ENCODE measurements around the gene MYT1. TPM values are rescaled to one million over a fixed set of nuclear protein-coding genes. Genes with fewer than 3 reads are reported as not detected.

Gene MYT1
- polyA plus RNA-seq, 1 of the 3 experiments (the other 2 are of a cell fraction): 0.10 TPM

GRCh38 chr20:64200740-64201139 lies 36.5 kb downstream of the MYT1 start:
- Histone ChIP-seq H3K9ac (no peak overlapping the region), H3K4me3 (ENCODE audit: low read depth in 2 of 2, low read length in 1 of 2) (no peak overlapping the region), H3K9me3 (no peaks in the 10 kb centered on the region), H3K36me3 (replicated peaks in 1 of 2; ENCODE audit: control insufficient read depth in 1 of 2, insufficient read depth in 2 of 2, low read length in 1 of 2) (no peaks in the 10 kb centered on the region), H2AFZ (ENCODE audit: low read depth) (no peak overlapping the region), H3K27ac (ENCODE audit: low read depth in 2 of 2, low read length in 1 of 2) (no peak overlapping the region), H3K4me2 (no peak overlapping the region), H4K20me1 (ENCODE audit: insufficient read depth) (no peaks in the 10 kb centered on the region), H3F3A (replicated peaks; ENCODE audit: insufficient read depth) (no peaks in the 10 kb centered on the region), H3K79me2 (ENCODE audit: insufficient read depth) (no peaks in the 10 kb centered on the region), H3K27me3 (ENCODE audit: insufficient read depth) (no peaks in the 10 kb centered on the region; the same call in 1 of the 2 replicates), H3K4me1 (ENCODE audit: control insufficient read depth in 1 of 2, insufficient read depth in 2 of 2, low read depth in 1 of 2, low read length in 1 of 2) (peaks cover 0 to 26% of the 10 kb centered on the region in 2 experiments; a peak in 1 of 4 replicates), H3K9me2 (no peaks in the 10 kb centered on the region)
- CTCF ChIA-PET: no interaction called here
- 68% methylated on average over 13 of the region's 16 CpGs for WGBS (ENCODE audit: low lambda C conversion rate)
- TF ChIP-seq MEF2A (IDR thresholded peaks at IDR 0.05; ENCODE audit: borderline replicate concordance, low read depth) (no peak), ZBTB33 (IDR thresholded peaks at IDR 0.05; ENCODE audit: borderline replicate concordance, low read depth) (no peak), USF2 (IDR thresholded peaks at IDR 0.05; ENCODE audit: borderline replicate concordance, low read depth, low read length) (no peak)
- DNase-seq: no peak
- POLR2A ChIA-PET: no interaction called here

GRCh38 chr20:64201653-64202052 lies 37.4 kb downstream of the MYT1 start:
- Histone ChIP-seq H4K20me1 (ENCODE audit: insufficient read depth) (no peaks in the 10 kb centered on the region), H3K4me3 (ENCODE audit: low read depth in 2 of 2, low read length in 1 of 2) (no peak overlapping the region), H3K79me2 (ENCODE audit: insufficient read depth) (no peaks in the 10 kb centered on the region), H2AFZ (ENCODE audit: low read depth) (no peak overlapping the region), H3K4me1 (ENCODE audit: control insufficient read depth in 1 of 2, insufficient read depth in 2 of 2, low read depth in 1 of 2, low read length in 1 of 2) (peaks cover 0 to 26% of the 10 kb centered on the region in 2 experiments; a peak in 1 of 4 replicates), H3K9ac (no peak overlapping the region), H3F3A (replicated peaks; ENCODE audit: insufficient read depth) (no peaks in the 10 kb centered on the region), H3K9me3 (no peaks in the 10 kb centered on the region), H3K27me3 (ENCODE audit: insufficient read depth) (no peaks in the 10 kb centered on the region; the same call in 1 of the 2 replicates), H3K9me2 (no peaks in the 10 kb centered on the region), H3K27ac (ENCODE audit: low read depth in 2 of 2, low read length in 1 of 2) (no peak overlapping the region), H3K4me2 (no peak overlapping the region), H3K36me3 (replicated peaks in 1 of 2; ENCODE audit: control insufficient read depth in 1 of 2, insufficient read depth in 2 of 2, low read length in 1 of 2) (no peaks in the 10 kb centered on the region)
- POLR2A ChIA-PET: no interaction called here
- TF ChIP-seq ZBTB33 (IDR thresholded peaks at IDR 0.05; ENCODE audit: borderline replicate concordance, low read depth) (no peak), CHD2 (IDR thresholded peaks at IDR 0.05; ENCODE audit: low read length, partially characterized antibody) (no peak)
- CTCF ChIA-PET: interaction anchor here (0.9 to 1.7 kb wide), 2 partner anchors 29 to 81 kb away, joined by 3 to 9 read pairs; no protein-coding TSS in a partner anchor
- no peak for DNase-seq
- WGBS (ENCODE audit: low lambda C conversion rate): 73% methylated on average over 21 of the region's 35 CpGs
